SU-DHL-6 (cell line): Measurements from ENCODE around the gene MAST4.

Experiments
- EZH2phosphoT487 ChIP-seq: fragments of 200-600 bp; sonication (generic), shearing (Covaris generic); conservative IDR thresholded peaks from 2 replicates; pipeline ENCODE4 v1.6.1; 2018; ENCODE audit warnings: mild to moderate bottlenecking, antibody characterized with exemption, low read length, moderate library complexity, mixed read lengths
- TF ChIP-seq, protein P1 (sequence below): fragments of 200-600 bp; sonication (generic); IDR thresholded peaks from one replicate; pipeline ENCODE4 v1.5.1; 2017; ENCODE audit warnings: antibody characterized with exemption, mild to moderate bottlenecking, low read length, moderate library complexity; ENCODE audit not compliant: insufficient read depth, poor library complexity, severe bottlenecking

DNA sequence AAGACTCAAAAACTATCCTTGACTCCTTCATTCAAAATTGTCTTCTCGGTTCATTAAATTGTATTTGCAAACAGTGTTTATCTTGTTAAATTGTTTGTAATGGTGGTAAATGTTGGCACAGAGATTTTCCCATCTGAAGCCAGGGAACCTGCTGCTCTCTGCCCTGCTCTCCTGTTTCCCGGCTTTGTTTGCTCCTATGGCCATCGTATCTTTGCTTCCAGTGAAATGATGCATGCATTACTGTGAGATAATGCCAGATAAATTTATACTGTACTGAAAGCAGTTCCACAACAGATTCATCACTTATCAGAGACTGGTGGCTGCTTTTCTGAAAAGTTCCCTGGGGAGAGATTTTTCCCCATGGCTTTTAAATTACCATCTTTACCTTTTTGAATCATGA is 519.1 kb downstream of the MAST4 start:
- TF ChIP-seq, protein P1, sequence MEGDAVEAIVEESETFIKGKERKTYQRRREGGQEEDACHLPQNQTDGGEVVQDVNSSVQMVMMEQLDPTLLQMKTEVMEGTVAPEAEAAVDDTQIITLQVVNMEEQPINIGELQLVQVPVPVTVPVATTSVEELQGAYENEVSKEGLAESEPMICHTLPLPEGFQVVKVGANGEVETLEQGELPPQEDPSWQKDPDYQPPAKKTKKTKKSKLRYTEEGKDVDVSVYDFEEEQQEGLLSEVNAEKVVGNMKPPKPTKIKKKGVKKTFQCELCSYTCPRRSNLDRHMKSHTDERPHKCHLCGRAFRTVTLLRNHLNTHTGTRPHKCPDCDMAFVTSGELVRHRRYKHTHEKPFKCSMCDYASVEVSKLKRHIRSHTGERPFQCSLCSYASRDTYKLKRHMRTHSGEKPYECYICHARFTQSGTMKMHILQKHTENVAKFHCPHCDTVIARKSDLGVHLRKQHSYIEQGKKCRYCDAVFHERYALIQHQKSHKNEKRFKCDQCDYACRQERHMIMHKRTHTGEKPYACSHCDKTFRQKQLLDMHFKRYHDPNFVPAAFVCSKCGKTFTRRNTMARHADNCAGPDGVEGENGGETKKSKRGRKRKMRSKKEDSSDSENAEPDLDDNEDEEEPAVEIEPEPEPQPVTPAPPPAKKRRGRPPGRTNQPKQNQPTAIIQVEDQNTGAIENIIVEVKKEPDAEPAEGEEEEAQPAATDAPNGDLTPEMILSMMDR = no peak
- no peak for TF ChIP-seq EZH2phosphoT487
